Measurements from ENCODE around the gene TAS2R30.

Gene TAS2R30

GRCh38 chr12:11178250-11178649, 43.8 kb upstream of the TAS2R30 start:
- no peaks in the 10 kb centered on the region for H3K9me3 ChIP-seq (replicated peaks; ENCODE audit: insufficient read depth, low read length)
- no peaks in the 10 kb centered on the region for H3K36me3 ChIP-seq (replicated peaks; ENCODE audit: insufficient read depth, low read length)
- H3K4me2 ChIP-seq (ENCODE audit: low read depth, low read length), result no peak overlapping the region
- no peak overlapping the region for H3K27ac ChIP-seq (ENCODE audit: low read length)
- H2AFZ ChIP-seq (ENCODE audit: low read length), result no peak overlapping the region
- no peaks in the 10 kb centered on the region for H3K9me2 ChIP-seq (replicated peaks; ENCODE audit: insufficient read depth, low read length)
- H4K20me1 ChIP-seq (ENCODE audit: insufficient read depth, low read length), result no peaks in the 10 kb centered on the region
- H3K4me3 ChIP-seq (ENCODE audit: low read length), result no peak overlapping the region
- DNase-seq, result no peak
- no peak overlapping the region for H3K9ac ChIP-seq (ENCODE audit: low read length)
- no peaks in the 10 kb centered on the region for H3K27me3 ChIP-seq (replicated peaks; ENCODE audit: insufficient read depth, low read length)
- TF ChIP-seq EZH2 (optimal IDR thresholded peaks at IDR 0.05; ENCODE audit: low read depth, low read length), result no peak
- no peak for TF ChIP-seq CTCF (IDR thresholded peaks at IDR 0.05; ENCODE audit: low read length)
- no peak for TF ChIP-seq EZH2phosphoT487 (IDR thresholded peaks at IDR 0.05; ENCODE audit: low read length)
- no peaks in the 10 kb centered on the region for H3K4me1 ChIP-seq (ENCODE audit: low read length)
- peaks cover 16% of the 10 kb centered on the region for H3K79me2 ChIP-seq (ENCODE audit: low read length)
- H3F3A ChIP-seq (ENCODE audit: insufficient read depth, low read length), result no peaks in the 10 kb centered on the region

- Histone ChIP-seq H3K27me3 (replicated peaks; ENCODE audit: insufficient read depth, low read length) (no peaks in the 10 kb centered on the region), H3K36me3 (replicated peaks; ENCODE audit: insufficient read depth, low read length) (no peaks in the 10 kb centered on the region), H4K20me1 (ENCODE audit: insufficient read depth, low read length) (no peaks in the 10 kb centered on the region), H3K9ac (ENCODE audit: low read length) (no peak overlapping the region), H3K4me3 (ENCODE audit: low read length) (no peak overlapping the region), H3K27ac (ENCODE audit: low read length) (no peak overlapping the region), H3K9me3 (replicated peaks; ENCODE audit: insufficient read depth, low read length) (no peaks in the 10 kb centered on the region), H3K9me2 (replicated peaks; ENCODE audit: insufficient read depth, low read length) (no peaks in the 10 kb centered on the region), H3K79me2 (ENCODE audit: low read length) (peaks cover 55% of the 10 kb centered on the region), H2AFZ (ENCODE audit: low read length) (no peak overlapping the region), H3K4me2 (ENCODE audit: low read depth, low read length) (no peak overlapping the region), H3K4me1 (ENCODE audit: low read length) (0 out of 2 replicates have a peak, but pooled peaks cover 10% of the 10 kb centered on the region), H3F3A (ENCODE audit: insufficient read depth, low read length) (0 out of 2 replicates have a peak, but pooled peaks cover 6% of the 10 kb centered on the region)
- no peak for TF ChIP-seq EZH2 (optimal IDR thresholded peaks at IDR 0.05; ENCODE audit: low read depth, low read length)
- no peak for TF ChIP-seq CTCF (IDR thresholded peaks at IDR 0.05; ENCODE audit: low read length)
- no peak for TF ChIP-seq EZH2phosphoT487 (IDR thresholded peaks at IDR 0.05; ENCODE audit: low read length)
- no peak for DNase-seq
Observed at GRCh38 chr12:11174022-11174421, 39.6 kb upstream of the TAS2R30 start.

- H2AFZ ChIP-seq (ENCODE audit: low read length), result peak overlapping the region; percentile 67
Observed at GRCh38 chr12:11171969-11172675, 37.7 kb upstream of the TAS2R30 start.

More at GRCh38 chr12:11171969-11172675, 37.7 kb upstream of the TAS2R30 start:
- TF ChIP-seq EZH2phosphoT487 (IDR thresholded peaks at IDR 0.05; ENCODE audit: low read length) (no peak), EZH2 (optimal IDR thresholded peaks at IDR 0.05; ENCODE audit: low read depth, low read length) (no peak), CTCF (IDR thresholded peaks at IDR 0.05; ENCODE audit: low read length) (no peak)
- Histone ChIP-seq H3K9me3 (replicated peaks; ENCODE audit: insufficient read depth, low read length) (no peaks in the 10 kb centered on the region), H3K79me2 (ENCODE audit: low read length) (peaks cover 72% of the 10 kb centered on the region), H3F3A (ENCODE audit: insufficient read depth, low read length) (0 out of 2 replicates have a peak, but pooled peaks cover 6% of the 10 kb centered on the region), H3K4me2 (ENCODE audit: low read depth, low read length) (peak overlapping the region; percentile 82), H3K27ac (ENCODE audit: low read length) (peak overlapping the region; percentile 87; the same call in 1 of the 2 replicates), H3K4me1 (ENCODE audit: low read length) (0 out of 2 replicates have a peak, but pooled peaks cover 10% of the 10 kb centered on the region), H3K9me2 (replicated peaks; ENCODE audit: insufficient read depth, low read length) (no peaks in the 10 kb centered on the region), H3K27me3 (replicated peaks; ENCODE audit: insufficient read depth, low read length) (no peaks in the 10 kb centered on the region), H3K4me3 (ENCODE audit: low read length) (peak overlapping the region; percentile 74), H4K20me1 (ENCODE audit: insufficient read depth, low read length) (no peaks in the 10 kb centered on the region), H3K36me3 (replicated peaks; ENCODE audit: insufficient read depth, low read length) (no peaks in the 10 kb centered on the region), H3K9ac (ENCODE audit: low read length) (peak overlapping the region; percentile 82)
- DNase-seq, result peak; percentile 12

Data from MM.1S (cell line).